LNCaP clone FGC (cell line): ENCODE results near the gene SERPINA12.
"Not testable (repeated sequence)": the region's sequence is repeated elsewhere in the genome, so short reads cannot be mapped to it uniquely, and the experiment has no call there.

Source experiments
- DNase-seq: peaks from one replicate; pipeline ENCODE4 v3.0.0-alpha.2; 2011; ENCODE audit warnings: low read depth
- H3K4me3 ChIP-seq: 2 replicates; pipeline ENCODE4 v1.5.1; 2011; ENCODE audit warnings: mild to moderate bottlenecking, low read depth, low read length, control low read depth
- CTCF ChIP-seq: IDR thresholded peaks from 2 replicates; pipeline ENCODE4 v1.5.1; 2012; ENCODE audit warnings: mild to moderate bottlenecking; ENCODE audit not compliant: control insufficient read depth, insufficient read depth; ENCODE audit errors: extremely low read depth

Gene SERPINA12

GRCh38 chr14:94483071-94483451 is 26.2 kb downstream of the SERPINA12 start:
- no peak overlapping the region for H3K4me3 ChIP-seq
- no peak for DNase-seq
- TF ChIP-seq CTCF: no peak

- not testable (repeated sequence) for H3K4me3 ChIP-seq
Observed at GRCh38 chr14:94482132-94483070, 26.9 kb downstream of the SERPINA12 start.

GRCh38 chr14:94481468-94482131 is 27.7 kb downstream of the SERPINA12 start:
- no peak for DNase-seq
- H3K4me3 ChIP-seq: no peak overlapping the region
- TF ChIP-seq CTCF: no peak

More at GRCh38 chr14:94482132-94483070, 26.9 kb downstream of the SERPINA12 start:
- not testable (repeated sequence) for DNase-seq

GRCh38 chr14:94480809-94481208 is 28.5 kb downstream of the SERPINA12 start:
- TF ChIP-seq CTCF: no peak
- H3K4me3 ChIP-seq: no peak overlapping the region
- no peak for DNase-seq

GRCh38 chr14:94478420-94478819 is 30.8 kb downstream of the SERPINA12 start:
- no peak for DNase-seq
- TF ChIP-seq CTCF: no peak
- no peak overlapping the region for H3K4me3 ChIP-seq

- no peak within 1 kb of the TSS for H3K4me3 ChIP-seq
- TF ChIP-seq CTCF: no peak
- no peak for DNase-seq
Observed at GRCh38 chr14:94476023-94476422, 33.2 kb downstream of the SERPINA12 start, which contains the start of gene SERPINA9. Gene SERPINA9, minus strand, starts transcription at chr14:94476197. Its CDS starts 6,357 bp downstream, at chr14:94469840.

- no peak for DNase-seq
- TF ChIP-seq CTCF: no peak
- H3K4me3 ChIP-seq: no peak overlapping the region
Observed at GRCh38 chr14:94474581-94475031, 34.7 kb downstream of the SERPINA12 start.
